GM21529 (cell line): ENCODE results near the gene C1orf167.

Experiments used
- ATAC-seq: cut with Tn5 transposase; IDR thresholded peaks from one replicate; pipeline ENCODE4 v1.9.1; 2021; ENCODE audit not compliant: unreplicated experiment

Gene C1orf167

GRCh38 chr1:11761988-11762406, at the start of gene C1orf167:
TSS of gene C1orf167 (plus strand) at chr1:11762193. CDS start at chr1:11764401, 2,208 bp downstream.
- ATAC-seq, result no peak

GRCh38 chr1:11712285-11712684, 49.7 kb upstream of the C1orf167 start:
- no peak for ATAC-seq

GRCh38 chr1:11713095-11713494, 48.9 kb upstream of the C1orf167 start:
- no peak for ATAC-seq

GRCh38 chr1:11714831-11715575, 47.0 kb upstream of the C1orf167 start:
- no peak for ATAC-seq

GRCh38 chr1:11719313-11720032, 42.5 kb upstream of the C1orf167 start:
- peak; percentile 69 for ATAC-seq

- no peak for ATAC-seq
These were observed 42.0 kb upstream of the C1orf167 start for GRCh38 chr1:11720033-11720376.

- ATAC-seq, result no peak
These were observed 41.5 kb upstream of the C1orf167 start for GRCh38 chr1:11720525-11720924.

GRCh38 chr1:11721311-11721710, 40.7 kb upstream of the C1orf167 start:
- no peak for ATAC-seq

- no peak for ATAC-seq
These were observed 39.5 kb upstream of the C1orf167 start for GRCh38 chr1:11722538-11722937.

GRCh38 chr1:11725616-11726015, 36.4 kb upstream of the C1orf167 start:
- no peak for ATAC-seq

GRCh38 chr1:11727119-11727518, 34.9 kb upstream of the C1orf167 start:
- no peak for ATAC-seq

GRCh38 chr1:11728126-11728806, 33.7 kb upstream of the C1orf167 start:
- ATAC-seq, result no peak

- ATAC-seq, result no peak
These were observed 32.9 kb upstream of the C1orf167 start for GRCh38 chr1:11729155-11729497.

GRCh38 chr1:11729498-11730428, 32.2 kb upstream of the C1orf167 start:
- no peak for ATAC-seq

- ATAC-seq, result peak; percentile 62
These were observed 31.5 kb upstream of the C1orf167 start for GRCh38 chr1:11730429-11730891.

GRCh38 chr1:11731691-11732283, 30.2 kb upstream of the C1orf167 start:
- no peak for ATAC-seq

- no peak for ATAC-seq
These were observed 28.7 kb upstream of the C1orf167 start for GRCh38 chr1:11733306-11733705.

GRCh38 chr1:11735531-11735853, 26.5 kb upstream of the C1orf167 start:
- ATAC-seq, result peak; percentile 24

- ATAC-seq, result peak; percentile 71
These were observed 25.9 kb upstream of the C1orf167 start, which contains the start of gene AGTRAP for GRCh38 chr1:11735854-11736745. TSS of gene AGTRAP (plus strand) at chr1:11736136. CDS start at chr1:11736209, 73 bp downstream.
